HepG2 (cell line): ENCODE data around the gene LLGL2. TPM values are rescaled to one million over a fixed set of nuclear protein-coding genes. Genes with fewer than 3 reads are reported as not detected.

Experiments used
- DNMT1 ChIP-seq: sonication (generic); formaldehyde crosslinking; IDR thresholded peaks from 2 replicates; pipeline ENCODE4 v1.5.1; 2020; ENCODE audit warnings: mild to moderate bottlenecking, missing genetic modification reagents
- FOXP4 ChIP-seq: sonication (generic); formaldehyde crosslinking; IDR thresholded peaks from 2 replicates; pipeline ENCODE4 v1.4.0; 2020; ENCODE audit warnings: missing genetic modification reagents
- HHEX ChIP-seq: IDR thresholded peaks from 2 replicates; pipeline ENCODE4 v1.6.1; 2016; ENCODE audit warnings: control low read depth
- KLF11 ChIP-seq: IDR thresholded peaks from 2 replicates; pipeline ENCODE4 v1.6.1; 2016; ENCODE audit warnings: missing compliant biosample characterization
- MBD4 ChIP-seq: IDR thresholded peaks from 2 replicates; pipeline ENCODE4 v1.6.1; 2012; ENCODE audit warnings: low read length, inconsistent platforms, borderline replicate concordance
- NPAS2 ChIP-seq: sonication (generic); formaldehyde crosslinking; IDR thresholded peaks from 2 replicates; pipeline ENCODE4 v1.8.0; 2022; ENCODE audit warnings: mild to moderate bottlenecking, missing genetic modification reagents, borderline replicate concordance
- PAX8 ChIP-seq: sonication (generic); formaldehyde crosslinking; IDR thresholded peaks from 2 replicates; pipeline ENCODE4 v1.8.0; 2022; ENCODE audit warnings: mild to moderate bottlenecking, missing genetic modification reagents, borderline replicate concordance
- SMAD9 ChIP-seq: sonication (generic); formaldehyde crosslinking; IDR thresholded peaks from 2 replicates; pipeline ENCODE4 v1.5.1; 2020; ENCODE audit warnings: mild to moderate bottlenecking, missing genetic modification reagents
- SMARCC2 ChIP-seq: fragments of 450-650 bp; IDR thresholded peaks from 2 replicates; pipeline ENCODE4 v1.6.1; 2017; ENCODE audit warnings: antibody characterized with exemption, mild to moderate bottlenecking
- SRY ChIP-seq: sonication (generic); formaldehyde crosslinking; IDR thresholded peaks from 2 replicates; pipeline ENCODE4 v1.8.0; 2022; ENCODE audit warnings: mild to moderate bottlenecking, missing genetic modification reagents
- SSRP1 ChIP-seq: IDR thresholded peaks from 2 replicates; pipeline ENCODE4 v1.6.1; 2016; ENCODE audit warnings: control low read depth
- TEF ChIP-seq: sonication (generic); formaldehyde crosslinking; IDR thresholded peaks from 2 replicates; pipeline ENCODE4 v1.5.0; 2020; ENCODE audit warnings: missing genetic modification reagents
- TOE1 ChIP-seq: sonication (generic); formaldehyde crosslinking; IDR thresholded peaks from 2 replicates; pipeline ENCODE4 v1.4.0; 2020; ENCODE audit warnings: mild to moderate bottlenecking, missing genetic modification reagents
- ZBTB7A ChIP-seq: sonication (generic); formaldehyde crosslinking; IDR thresholded peaks from 2 replicates; pipeline ENCODE4 v1.8.0; 2022; ENCODE audit warnings: mild to moderate bottlenecking, missing genetic modification reagents
- ZNF550 ChIP-seq: sonication (generic); formaldehyde crosslinking; IDR thresholded peaks from 2 replicates; pipeline ENCODE4 v1.4.0; 2020; ENCODE audit warnings: mild to moderate bottlenecking, missing genetic modification reagents, borderline replicate concordance
- ZNF747 ChIP-seq: sonication (generic); formaldehyde crosslinking; IDR thresholded peaks from 2 replicates; pipeline ENCODE4 v1.8.1; 2023; ENCODE audit warnings: missing genetic modification reagents, mild to moderate bottlenecking, borderline replicate concordance
- ZNF839 ChIP-seq: sonication (generic); formaldehyde crosslinking; IDR thresholded peaks from 2 replicates; pipeline ENCODE4 v1.4.0; 2020; ENCODE audit warnings: missing genetic modification reagents, mild to moderate bottlenecking, borderline replicate concordance
- polyA plus RNA-seq, 8 experiments: library from polyadenylated mRNA; depleted of rRNA in 3 of 8; stranded (reverse) in 7 of 8; unstranded in 1 of 8; fragments of >200 nt; fragmentation: Illumina TruSeq in 4 of 8; extraction: Trizol in 4 of 8; gene quantifications; 2 replicates each; pipeline versions ENCODE4 v1.2.1 to v1.2.3, GENCODE V29; 2011 to 2016; ENCODE audit warnings: low read depth in 4 of 8, missing spikeins in 1 of 8, mixed read lengths in 1 of 8; ENCODE audit not compliant: insufficient read depth in 1 of 8
- total RNA-seq, 5 experiments: library from RNA; depleted of rRNA; stranded (reverse); fragments of >200 nt; fragmentation: Illumina TruSeq; extraction: Trizol; gene quantifications; 2 replicates each; pipeline ENCODE4 v1.2.3, GENCODE V29; 2016; ENCODE audit warnings: low read depth in 1 of 5
- TF ChIP-seq, protein P1 (sequence below): sonication (generic); formaldehyde crosslinking; IDR thresholded peaks from 2 replicates; pipeline ENCODE4 v1.4.0; 2020; ENCODE audit warnings: missing genetic modification reagents, borderline replicate concordance
- TF ChIP-seq, protein P2 (sequence below): sonication (generic); formaldehyde crosslinking; IDR thresholded peaks from 2 replicates; pipeline ENCODE4 v1.4.0; 2020; ENCODE audit warnings: missing genetic modification reagents
- TF ChIP-seq, protein P3 (sequence below): sonication (generic); formaldehyde crosslinking; IDR thresholded peaks from 2 replicates; pipeline ENCODE4 v1.4.0; 2020; ENCODE audit warnings: mild to moderate bottlenecking, missing genetic modification reagents
- TF ChIP-seq, protein P4 (sequence below): sonication (generic); formaldehyde crosslinking; IDR thresholded peaks from 2 replicates; pipeline ENCODE4 v1.5.0; 2020; ENCODE audit warnings: mild to moderate bottlenecking, low read depth, missing genetic modification reagents, borderline replicate concordance
- TF ChIP-seq, protein P5 (sequence below): sonication (generic); formaldehyde crosslinking; IDR thresholded peaks from 2 replicates; pipeline ENCODE4 v1.5.0; 2020; ENCODE audit warnings: missing genetic modification reagents

LLGL2 gene
- total and polyA plus RNA-seq, 2 of the 13 experiments (the other 11 are each of a cell fraction or from before 2014, with no cell fraction given), result 83.0 to 86.7 TPM

DNA sequence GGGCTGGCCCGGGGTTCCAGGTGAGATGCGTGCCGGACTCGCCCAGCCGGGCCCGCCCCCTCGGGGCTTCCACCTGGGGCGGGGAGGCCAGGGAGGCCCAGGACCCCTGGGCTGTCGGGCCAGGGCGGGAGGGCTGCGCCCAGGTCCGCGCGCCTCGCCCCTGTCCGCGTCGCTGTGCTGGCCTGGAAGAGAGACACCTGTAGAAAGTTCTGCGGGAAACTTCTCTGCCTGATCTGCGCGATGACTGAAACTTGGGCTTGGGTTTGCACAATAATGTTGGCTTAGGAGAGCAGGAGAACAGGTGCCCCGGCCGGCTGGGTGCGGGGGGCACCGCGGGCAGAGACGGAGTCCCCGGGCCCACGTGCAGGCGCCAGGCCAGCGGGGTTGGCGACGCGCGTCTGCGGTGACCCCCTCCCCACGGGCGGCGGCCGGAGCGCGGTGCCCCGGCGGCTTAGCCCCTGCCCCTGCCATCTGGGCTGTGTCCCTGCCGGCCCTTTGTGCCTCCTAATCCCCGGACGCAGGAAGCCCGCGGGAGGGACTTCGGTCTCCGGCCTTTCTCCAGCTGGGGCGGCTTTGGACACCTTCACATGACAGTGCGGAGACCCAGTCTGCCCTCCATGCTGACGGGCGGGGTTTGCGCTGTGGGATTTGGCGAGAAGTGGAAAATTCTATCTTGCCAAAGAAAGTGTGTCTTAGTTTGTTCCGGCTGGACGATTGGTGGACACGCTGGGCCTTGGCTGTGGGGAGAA, 483 bp downstream of the LLGL2 start (continued):
- TF ChIP-seq, protein P1, sequence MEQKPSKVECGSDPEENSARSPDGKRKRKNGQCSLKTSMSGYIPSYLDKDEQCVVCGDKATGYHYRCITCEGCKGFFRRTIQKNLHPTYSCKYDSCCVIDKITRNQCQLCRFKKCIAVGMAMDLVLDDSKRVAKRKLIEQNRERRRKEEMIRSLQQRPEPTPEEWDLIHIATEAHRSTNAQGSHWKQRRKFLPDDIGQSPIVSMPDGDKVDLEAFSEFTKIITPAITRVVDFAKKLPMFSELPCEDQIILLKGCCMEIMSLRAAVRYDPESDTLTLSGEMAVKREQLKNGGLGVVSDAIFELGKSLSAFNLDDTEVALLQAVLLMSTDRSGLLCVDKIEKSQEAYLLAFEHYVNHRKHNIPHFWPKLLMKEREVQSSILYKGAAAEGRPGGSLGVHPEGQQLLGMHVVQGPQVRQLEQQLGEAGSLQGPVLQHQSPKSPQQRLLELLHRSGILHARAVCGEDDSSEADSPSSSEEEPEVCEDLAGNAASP (CRISPR knock-in tag), result no peak
- TF ChIP-seq MBD4 (no peak), SMARCC2 (no peak), SSRP1 (CRISPR knock-in tag) (no peak), HHEX (CRISPR knock-in tag) (no peak), NPAS2 (CRISPR knock-in tag) (no peak), SMAD9 (CRISPR knock-in tag) (no peak), KLF11 (no peak), TOE1 (no peak), DNMT1 (CRISPR knock-in tag) (no peak), ZBTB7A (CRISPR knock-in tag) (no peak; the same call in 1 of the 2 replicates), SRY (CRISPR knock-in tag) (0 out of 2 replicates have a peak, but pooled peaks have one; percentile 9), ZNF839 (CRISPR knock-in tag) (no peak), PAX8 (CRISPR knock-in tag) (no peak), ZNF747 (CRISPR knock-in tag) (no peak), ZNF550 (peak; percentile 69; the same call in 1 of the 2 replicates), FOXP4 (CRISPR knock-in tag) (0 out of 2 replicates have a peak, but pooled peaks have one; percentile 17), TEF (no peak)
- TF ChIP-seq, protein P2, sequence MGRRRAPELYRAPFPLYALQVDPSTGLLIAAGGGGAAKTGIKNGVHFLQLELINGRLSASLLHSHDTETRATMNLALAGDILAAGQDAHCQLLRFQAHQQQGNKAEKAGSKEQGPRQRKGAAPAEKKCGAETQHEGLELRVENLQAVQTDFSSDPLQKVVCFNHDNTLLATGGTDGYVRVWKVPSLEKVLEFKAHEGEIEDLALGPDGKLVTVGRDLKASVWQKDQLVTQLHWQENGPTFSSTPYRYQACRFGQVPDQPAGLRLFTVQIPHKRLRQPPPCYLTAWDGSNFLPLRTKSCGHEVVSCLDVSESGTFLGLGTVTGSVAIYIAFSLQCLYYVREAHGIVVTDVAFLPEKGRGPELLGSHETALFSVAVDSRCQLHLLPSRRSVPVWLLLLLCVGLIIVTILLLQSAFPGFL (CRISPR knock-in tag), result no peak
- TF ChIP-seq, protein P3, sequence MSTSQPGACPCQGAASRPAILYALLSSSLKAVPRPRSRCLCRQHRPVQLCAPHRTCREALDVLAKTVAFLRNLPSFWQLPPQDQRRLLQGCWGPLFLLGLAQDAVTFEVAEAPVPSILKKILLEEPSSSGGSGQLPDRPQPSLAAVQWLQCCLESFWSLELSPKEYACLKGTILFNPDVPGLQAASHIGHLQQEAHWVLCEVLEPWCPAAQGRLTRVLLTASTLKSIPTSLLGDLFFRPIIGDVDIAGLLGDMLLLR (CRISPR knock-in tag), result peak; percentile 71; the same call in 1 of the 2 replicates
- TF ChIP-seq, protein P4, sequence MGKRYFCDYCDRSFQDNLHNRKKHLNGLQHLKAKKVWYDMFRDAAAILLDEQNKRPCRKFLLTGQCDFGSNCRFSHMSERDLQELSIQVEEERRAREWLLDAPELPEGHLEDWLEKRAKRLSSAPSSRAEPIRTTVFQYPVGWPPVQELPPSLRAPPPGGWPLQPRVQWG, result no peak
- TF ChIP-seq, protein P5, sequence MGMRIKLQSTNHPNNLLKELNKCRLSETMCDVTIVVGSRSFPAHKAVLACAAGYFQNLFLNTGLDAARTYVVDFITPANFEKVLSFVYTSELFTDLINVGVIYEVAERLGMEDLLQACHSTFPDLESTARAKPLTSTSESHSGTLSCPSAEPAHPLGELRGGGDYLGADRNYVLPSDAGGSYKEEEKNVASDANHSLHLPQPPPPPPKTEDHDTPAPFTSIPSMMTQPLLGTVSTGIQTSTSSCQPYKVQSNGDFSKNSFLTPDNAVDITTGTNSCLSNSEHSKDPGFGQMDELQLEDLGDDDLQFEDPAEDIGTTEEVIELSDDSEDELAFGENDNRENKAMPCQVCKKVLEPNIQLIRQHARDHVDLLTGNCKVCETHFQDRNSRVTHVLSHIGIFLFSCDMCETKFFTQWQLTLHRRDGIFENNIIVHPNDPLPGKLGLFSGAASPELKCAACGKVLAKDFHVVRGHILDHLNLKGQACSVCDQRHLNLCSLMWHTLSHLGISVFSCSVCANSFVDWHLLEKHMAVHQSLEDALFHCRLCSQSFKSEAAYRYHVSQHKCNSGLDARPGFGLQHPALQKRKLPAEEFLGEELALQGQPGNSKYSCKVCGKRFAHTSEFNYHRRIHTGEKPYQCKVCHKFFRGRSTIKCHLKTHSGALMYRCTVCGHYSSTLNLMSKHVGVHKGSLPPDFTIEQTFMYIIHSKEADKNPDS (CRISPR knock-in tag), result no peak
